ENCODE results near the gene FAM240B.

The FAM240B gene

DNA sequence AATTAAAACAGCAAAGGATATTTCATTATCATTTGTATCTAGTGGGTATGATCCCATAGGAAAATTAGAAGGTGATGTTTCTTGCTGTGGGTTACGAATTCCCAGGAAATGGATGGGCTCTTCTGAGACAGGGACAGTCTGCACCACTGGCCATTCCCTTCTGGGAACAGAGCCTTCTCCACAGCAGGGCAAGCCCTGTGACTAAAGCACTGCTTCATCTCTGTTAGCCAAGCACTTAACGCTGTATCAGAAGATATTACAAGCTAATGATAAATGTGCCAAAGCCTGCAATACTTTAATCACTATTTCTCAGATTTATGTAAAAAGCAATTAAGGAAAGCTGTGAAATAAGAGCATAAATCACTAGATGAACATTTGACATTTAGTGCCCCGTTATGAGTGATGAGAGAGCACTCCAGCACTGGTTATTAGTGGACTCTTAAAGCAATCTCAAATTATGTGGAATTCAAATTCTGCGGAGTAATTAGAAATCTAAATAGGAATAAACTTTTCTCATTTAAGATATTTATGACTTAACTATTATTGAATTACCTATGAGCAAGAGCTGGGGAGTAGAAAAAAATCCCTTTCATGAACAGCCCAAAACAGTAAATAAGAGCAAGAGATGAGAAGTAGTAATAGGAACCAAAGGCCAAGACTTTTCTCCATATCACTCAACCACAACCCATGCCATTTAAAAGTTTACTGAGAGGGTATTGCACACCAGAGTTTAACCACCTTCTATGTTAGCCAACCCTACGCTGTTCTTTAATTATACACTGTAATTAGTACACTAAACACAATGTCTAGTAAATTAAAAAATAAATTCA is 49.2 kb downstream of the FAM240B start:
- DNase-seq (ENCODE audit: low read depth): no peak

DNA sequence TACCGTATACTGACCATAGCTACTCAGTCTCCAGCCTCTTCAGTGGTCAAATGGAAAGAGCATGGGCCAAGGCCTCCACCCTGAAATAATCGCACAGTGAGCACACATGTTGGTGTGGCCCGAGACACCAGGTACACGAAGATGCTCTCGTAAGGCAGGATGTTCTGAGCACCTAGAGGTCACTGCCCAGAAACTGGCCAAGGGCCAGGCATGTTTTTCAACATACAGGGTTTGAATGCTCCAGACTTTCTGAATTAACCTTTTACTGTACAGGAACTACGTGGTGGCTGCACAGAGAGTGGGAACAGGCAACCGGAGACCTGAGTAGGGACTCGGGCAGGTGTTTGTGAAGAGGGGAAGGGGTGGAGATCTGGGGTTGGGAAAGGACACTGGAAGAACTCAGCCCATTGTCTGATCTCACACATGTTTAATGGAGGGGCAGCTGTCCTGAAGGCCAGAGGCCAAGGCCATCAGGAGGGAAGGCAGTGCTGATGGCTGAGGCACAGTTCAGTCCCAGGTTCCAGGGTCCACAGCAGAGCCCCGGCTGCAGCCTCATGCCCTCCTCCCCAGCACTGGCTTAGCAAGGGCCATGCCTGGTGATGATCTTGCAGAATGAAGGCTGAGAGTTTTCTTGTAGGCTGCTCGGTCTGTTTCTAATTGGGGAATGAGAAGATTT is 51.0 kb downstream of the FAM240B start:
- DNase-seq (ENCODE audit: low read depth): no peak

DNA sequence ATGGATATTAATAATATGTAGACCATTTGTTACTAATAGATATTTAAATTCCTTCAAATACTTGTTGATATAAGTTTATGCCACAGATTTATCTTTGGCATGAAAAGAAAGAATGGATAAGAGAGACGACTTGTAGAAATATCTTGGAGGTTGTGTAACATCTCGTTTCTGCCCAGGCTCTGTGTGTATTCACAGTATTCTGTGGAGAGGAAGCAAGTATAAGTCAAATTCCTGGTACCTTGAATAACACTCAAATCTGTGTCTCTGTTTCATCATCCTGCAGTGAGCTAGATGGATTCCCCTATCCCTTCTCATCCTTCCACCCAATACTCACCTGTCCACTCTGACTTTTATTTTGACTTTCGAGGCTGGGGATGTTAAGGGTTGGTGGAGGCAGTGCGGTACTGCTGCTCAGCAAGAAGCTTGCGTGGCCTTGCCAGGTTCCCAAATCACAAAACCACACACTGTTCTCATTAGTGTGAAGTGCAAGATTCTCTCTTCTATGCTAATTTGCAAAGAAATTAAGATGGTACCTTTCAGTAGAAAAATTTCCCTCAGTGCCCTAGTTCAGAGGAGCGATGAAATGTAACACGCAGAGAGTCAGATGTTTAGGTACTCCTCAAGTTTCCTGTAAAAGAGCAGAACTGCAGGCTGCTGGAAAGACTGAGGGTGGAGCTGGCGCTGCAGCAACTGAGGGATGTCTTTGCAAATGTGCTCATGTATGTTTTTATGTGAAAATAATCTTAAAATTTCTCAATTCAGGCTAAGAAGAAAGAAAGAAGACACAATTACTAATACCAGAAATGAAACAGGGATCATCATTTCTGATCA is 57.0 kb downstream of the FAM240B start:
- no peak for DNase-seq (ENCODE audit: low read depth)

GRCh38 chr9:38659538-38659937 is 60.4 kb downstream of the FAM240B start:
- DNase-seq (ENCODE audit: low read depth): no peak

- no peak for DNase-seq (ENCODE audit: low read depth)
Measured at GRCh38 chr9:38656896-38657295, 63.0 kb downstream of the FAM240B start.

DNA sequence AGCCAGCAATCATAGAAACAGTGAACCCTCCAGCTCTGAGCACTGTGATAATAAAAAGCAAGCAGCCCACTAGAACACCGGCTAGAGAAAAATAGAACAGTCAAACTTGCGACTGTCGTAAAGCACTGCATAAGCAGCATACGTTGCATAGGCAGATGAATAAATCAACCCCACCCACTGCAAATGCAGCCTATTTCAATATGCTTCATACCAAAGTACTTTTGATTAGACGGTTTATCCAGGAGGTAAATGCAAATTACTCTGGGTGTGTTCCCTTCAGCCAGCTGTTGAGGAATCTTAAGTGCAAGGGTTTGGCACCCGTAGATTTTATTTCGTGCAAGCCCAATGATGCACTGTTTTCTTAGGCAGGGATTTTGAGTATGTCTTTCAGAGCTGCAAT is 67.4 kb downstream of the FAM240B start:
- DNase-seq (ENCODE audit: low read depth): no peak

DNA sequence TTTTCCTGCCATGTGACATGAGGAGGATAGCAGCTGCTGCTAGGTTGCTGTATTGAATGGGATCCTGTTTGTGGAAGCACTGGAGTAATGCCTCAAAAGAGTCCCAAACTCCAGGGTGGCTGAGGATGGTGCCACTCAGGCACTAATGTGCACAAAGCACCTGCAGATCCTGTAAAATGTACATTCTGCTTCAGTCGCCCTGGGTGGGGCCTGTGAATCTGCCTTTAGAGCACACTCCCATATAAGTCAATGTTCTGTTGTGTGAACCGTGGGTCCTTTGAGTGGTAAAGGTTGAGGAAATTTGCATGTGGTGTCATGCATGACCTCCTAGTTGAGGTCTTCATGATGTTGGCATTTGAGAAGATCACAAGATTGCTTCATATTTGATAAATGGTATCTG is 67.9 kb downstream of the FAM240B start:
- DNase-seq (ENCODE audit: low read depth): no peak

DNA sequence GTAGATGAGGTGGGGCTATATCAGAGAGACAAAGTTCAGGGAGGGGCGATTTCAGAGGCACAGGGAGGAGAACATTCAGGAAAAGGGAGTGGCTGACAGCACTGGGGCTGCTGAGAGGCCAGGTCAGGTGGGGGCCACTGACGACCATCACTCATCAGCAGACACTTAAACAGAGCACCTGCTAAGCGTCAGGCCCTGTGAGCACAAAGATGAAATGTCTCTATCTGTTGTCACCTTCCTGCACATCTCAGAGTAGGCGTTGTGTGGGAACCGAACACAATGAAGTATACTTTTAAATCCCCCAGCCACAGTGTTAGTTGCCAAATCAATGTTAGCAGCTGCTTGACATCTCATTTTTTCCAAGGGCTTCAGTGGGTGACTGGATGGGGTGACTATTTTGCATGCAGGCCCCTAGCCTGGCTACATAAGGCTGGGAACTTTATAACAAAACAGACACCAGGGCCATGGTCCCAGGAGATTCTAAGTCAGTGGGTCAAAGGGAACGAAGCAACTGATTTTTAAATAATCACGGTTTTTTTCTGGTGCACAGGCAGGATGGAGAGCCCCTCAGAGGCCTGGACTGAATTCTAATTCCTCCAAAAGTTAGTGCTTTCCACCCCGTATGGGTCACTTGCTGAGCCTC is 68.4 kb downstream of the FAM240B start:
- DNase-seq (ENCODE audit: low read depth): no peak

DNA sequence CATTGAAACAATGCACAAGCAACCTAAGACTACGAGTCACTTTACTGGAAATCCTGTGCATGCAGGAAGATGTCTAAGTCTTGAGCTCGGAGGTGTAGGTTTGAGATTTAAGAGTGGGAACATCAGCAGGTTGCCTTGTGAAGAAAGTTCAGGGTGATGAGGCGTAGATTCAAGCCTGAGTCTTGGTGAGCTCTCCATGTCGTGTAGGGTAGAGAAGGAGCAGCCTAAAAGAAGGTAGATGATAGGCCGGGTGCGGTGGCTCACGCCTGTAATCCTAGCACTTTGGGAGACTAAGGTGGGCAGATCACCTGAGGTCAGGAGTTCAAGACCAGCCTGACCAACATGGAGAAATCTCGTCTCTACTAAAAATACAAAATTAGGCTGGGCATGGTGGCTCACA is 69.4 kb downstream of the FAM240B start:
- DNase-seq (ENCODE audit: low read depth): no peak

- no peak for DNase-seq (ENCODE audit: low read depth)
Measured at GRCh38 chr9:38649731-38650363, 70.1 kb downstream of the FAM240B start.

DNA sequence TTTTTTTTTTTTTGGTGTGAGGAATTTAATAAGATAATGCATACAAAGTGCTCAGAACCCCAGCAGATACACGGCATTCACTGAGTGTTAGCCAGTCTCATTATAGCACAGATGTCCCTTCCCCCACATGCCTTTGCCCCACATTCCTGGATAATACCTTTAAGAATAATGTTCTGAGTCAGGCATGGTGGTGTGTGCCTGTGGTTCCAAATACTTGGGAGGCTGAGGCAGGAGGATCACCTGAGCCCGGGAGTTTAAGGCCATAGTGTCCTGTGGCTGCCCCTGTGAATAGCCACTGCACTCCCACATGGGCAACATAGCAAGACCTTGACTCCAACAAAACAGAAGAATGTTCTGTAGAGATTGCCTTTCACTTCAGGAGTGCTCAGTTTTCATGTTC is 75.3 kb downstream of the FAM240B start:
- DNase-seq (ENCODE audit: low read depth): no peak
